Endodermal cell (in vitro differentiated cells): ENCODE measurements around the gene ST8SIA1. TPM values are rescaled to one million over a fixed set of nuclear protein-coding genes. Genes with fewer than 3 reads are reported as not detected.
A peak's percentile ranks its signal among the peaks of the same experiment; 100 is the strongest.

Source experiments
- DNase-seq: peaks from one replicate; pipeline ENCODE4 v3.0.0-alpha.2; 2017
- H3K27ac ChIP-seq: 2 replicates; pipeline ENCODE4 v1.5.1; 2013; ENCODE audit warnings: mild to moderate bottlenecking, low read depth, low read length, moderate library complexity
- H3K27me3 ChIP-seq: 2 replicates; pipeline ENCODE4 v1.6.1; 2013; ENCODE audit warnings: mild to moderate bottlenecking, low read length, moderate library complexity; ENCODE audit not compliant: insufficient read depth, control insufficient read depth, poor library complexity, severe bottlenecking
- H3K36me3 ChIP-seq: 2 replicates; pipeline ENCODE4 v1.7.0; 2013; ENCODE audit warnings: mild to moderate bottlenecking, low read length, moderate library complexity; ENCODE audit not compliant: control insufficient read depth, insufficient read depth
- H3K4me1 ChIP-seq: one replicate; pipeline ENCODE4 v1.7.0; 2013; ENCODE audit warnings: low read length; ENCODE audit not compliant: control insufficient read depth, insufficient read depth
- H3K4me3 ChIP-seq: 2 replicates; pipeline ENCODE4 v1.5.1; 2013; ENCODE audit warnings: mild to moderate bottlenecking, low read length, moderate library complexity
- H3K9ac ChIP-seq: 2 replicates; pipeline ENCODE4 v1.6.1; 2013; ENCODE audit warnings: mild to moderate bottlenecking, low read length, moderate library complexity; ENCODE audit not compliant: poor library complexity, severe bottlenecking; ENCODE audit errors: extremely low read depth
- H3K9me3 ChIP-seq: 2 replicates; pipeline ENCODE4 v1.6.1; 2013; ENCODE audit warnings: mild to moderate bottlenecking, low read length, moderate library complexity; ENCODE audit not compliant: control insufficient read depth
- H3K27ac Mint-ChIP-seq: 2 replicates; pipeline ENCODE4 v1.8.0; 2020; ENCODE audit warnings: mixed read lengths
- H3K27me3 Mint-ChIP-seq: 2 replicates; pipeline ENCODE4 v1.8.0; 2021; ENCODE audit warnings: mild to moderate bottlenecking, mixed read lengths; ENCODE audit not compliant: insufficient read depth
- H3K36me3 Mint-ChIP-seq: 2 replicates; pipeline ENCODE4 v1.8.0; 2020; ENCODE audit warnings: low read depth, mixed read lengths
- H3K4me1 Mint-ChIP-seq: 2 replicates; pipeline ENCODE4 v1.8.0; 2020; ENCODE audit warnings: mixed read lengths
- H3K4me3 Mint-ChIP-seq: 2 replicates; pipeline ENCODE4 v1.8.0; 2020; ENCODE audit warnings: mild to moderate bottlenecking, moderate library complexity, mixed read lengths
- H3K9me3 Mint-ChIP-seq: 2 replicates; pipeline ENCODE4 v1.8.0; 2020; ENCODE audit warnings: mild to moderate bottlenecking, mixed read lengths
- CTCF ChIP-seq: fragments of 200-600 bp; sonication (generic); conservative IDR thresholded peaks from 2 replicates; pipeline ENCODE4 v1.5.0; 2021; ENCODE audit warnings: antibody characterized with exemption, mild to moderate bottlenecking
- WGBS, 2 experiments: methylation state at CpG; one replicate each; pipeline versions ENCODE4 v1.1.5 to v1.1.7; 2013; ENCODE audit warnings: missing lambda C conversion rate in 2 of 2, mixed read lengths in 1 of 2; ENCODE audit not compliant: insufficient coverage in 1 of 2, insufficient read length in 1 of 2; 5-methylcytosine and 5-hydroxymethylcytosine counted together
- total RNA-seq, 2 donors: library from RNA; stranded (reverse); fragmentation: NEBNext Ultra II Directional in 1 of 2; extraction: Animal tissue kit (Norgen Biotek cat#: 25700) in 1 of 2; gene quantifications; 2 replicates in 1 of 2; 3 replicates in 1 of 2; pipeline ENCODE4 v1.2.1, GENCODE V29; 2021

Gene ST8SIA1
- total RNA-seq, 2 donors from 2014 or later = 11.2 to 13.3 TPM

GRCh38 chr12:22275843-22276242 lies 58.7 kb downstream of the ST8SIA1 start:
- Histone ChIP-seq H3K36me3 (peaks cover 8% of the 10 kb centered on the region), H3K4me1 (no peaks in the 10 kb centered on the region), H3K4me3 (no peak overlapping the region), H3K9me3 (peaks cover 19% of the 10 kb centered on the region), H3K9ac (no peak overlapping the region), H3K27me3 (no peaks in the 10 kb centered on the region), H3K27ac (peak overlapping the region; percentile 12)
- Mint-ChIP-seq H3K4me1 (peaks cover 4% of the 10 kb centered on the region), H3K9me3 (peaks cover 22% of the 10 kb centered on the region), H3K27ac (no peak overlapping the region), H3K27me3 (no peaks in the 10 kb centered on the region), H3K36me3 (peaks cover 11% of the 10 kb centered on the region), H3K4me3 (no peak overlapping the region)
- peak; percentile 66 for DNase-seq
- TF ChIP-seq CTCF = no peak
- 50 to 51% methylated on average over 1 to 2 of the region's 2 CpGs for WGBS, 2 experiments

- H3K4me1 ChIP-seq = no peaks in the 10 kb centered on the region
- TF ChIP-seq CTCF = no peak
- peaks cover 4% of the 10 kb centered on the region for H3K4me1 Mint-ChIP-seq
- no peak overlapping the region for H3K27ac Mint-ChIP-seq
- no peaks in the 10 kb centered on the region for H3K27me3 Mint-ChIP-seq
- no peaks in the 10 kb centered on the region for H3K27me3 ChIP-seq
- no peak overlapping the region for H3K27ac ChIP-seq
- WGBS, 2 experiments = 93 to 96% methylated on average over 11 of the region's 11 CpGs
- no peak for DNase-seq
- peaks cover 3% of the 10 kb centered on the region for H3K9me3 Mint-ChIP-seq
- H3K36me3 Mint-ChIP-seq = no peaks in the 10 kb centered on the region
- H3K4me3 ChIP-seq = no peak overlapping the region
- H3K9me3 ChIP-seq = peaks cover under 1% of the 10 kb centered on the region
- H3K4me3 Mint-ChIP-seq = no peak overlapping the region
- H3K9ac ChIP-seq = no peak overlapping the region
- no peaks in the 10 kb centered on the region for H3K36me3 ChIP-seq
These were observed 62.0 kb downstream of the ST8SIA1 start for GRCh38 chr12:22272335-22273151.

GRCh38 chr12:22271023-22271422 lies 63.5 kb downstream of the ST8SIA1 start:
- no peaks in the 10 kb centered on the region for H3K9me3 ChIP-seq
- no peak for TF ChIP-seq CTCF
- H3K9ac ChIP-seq = no peak overlapping the region
- 81 to 100% methylated on average over 2 of the region's 2 CpGs for WGBS, 2 experiments
- H3K4me3 Mint-ChIP-seq = no peak overlapping the region
- no peaks in the 10 kb centered on the region for H3K36me3 Mint-ChIP-seq
- H3K4me3 ChIP-seq = no peak overlapping the region
- no peaks in the 10 kb centered on the region for H3K27me3 ChIP-seq
- no peak for DNase-seq
- peaks cover 4% of the 10 kb centered on the region for H3K4me1 Mint-ChIP-seq
- H3K27ac ChIP-seq = no peak overlapping the region
- no peaks in the 10 kb centered on the region for H3K4me1 ChIP-seq
- H3K36me3 ChIP-seq = no peaks in the 10 kb centered on the region
- H3K9me3 Mint-ChIP-seq = peaks cover 2% of the 10 kb centered on the region
- H3K27me3 Mint-ChIP-seq = no peaks in the 10 kb centered on the region
- no peak overlapping the region for H3K27ac Mint-ChIP-seq
